ENCODE measurements around the gene METTL9.

METTL9 gene

GRCh38 chr16:21702276-21702675, 102.9 kb downstream of the METTL9 start:
- no peak for DNase-seq (ENCODE audit: insufficient read length, low spot score)
- FAIRE-seq = no peak

GRCh38 chr16:21703156-21703555, 103.8 kb downstream of the METTL9 start:
- FAIRE-seq (no peak), DNase-seq (ENCODE audit: insufficient read length, low spot score) (no peak)

GRCh38 chr16:21703589-21704174, 104.3 kb downstream of the METTL9 start:
- no peak for DNase-seq (ENCODE audit: insufficient read length, low spot score)
- FAIRE-seq = no peak

- FAIRE-seq (no peak), DNase-seq (ENCODE audit: insufficient read length, low spot score) (no peak)
Observed at GRCh38 chr16:21704266-21704665, 104.9 kb downstream of the METTL9 start.

GRCh38 chr16:21704733-21705132, 105.4 kb downstream of the METTL9 start:
- FAIRE-seq (no peak), DNase-seq (ENCODE audit: insufficient read length, low spot score) (no peak)
